ENCODE results near the gene ZKSCAN5.

The ZKSCAN5 gene

GRCh38 chr7:99504603-99505323 lies at the start of gene ZKSCAN5:
Gene ZKSCAN5 (plus strand): TSS chr7:99504662. CDS start chr7:99506045, 1,383 bp downstream.
- DNase-seq: peak; percentile 95

- no peak for DNase-seq
These were observed 48.6 kb upstream of the ZKSCAN5 start for GRCh38 chr7:99455874-99456273.

GRCh38 chr7:99456288-99456687 lies 48.2 kb upstream of the ZKSCAN5 start:
- DNase-seq: no peak

- no peak for DNase-seq
These were observed 47.3 kb upstream of the ZKSCAN5 start for GRCh38 chr7:99457050-99457649.

GRCh38 chr7:99457650-99458493 lies 46.6 kb upstream of the ZKSCAN5 start:
- DNase-seq: no peak

- no peak for DNase-seq
These were observed 45.4 kb upstream of the ZKSCAN5 start for GRCh38 chr7:99459087-99459486.

- DNase-seq: no peak
These were observed 43.8 kb upstream of the ZKSCAN5 start for GRCh38 chr7:99460651-99461050.

- no peak for DNase-seq
These were observed 43.2 kb upstream of the ZKSCAN5 start for GRCh38 chr7:99461221-99461620.

GRCh38 chr7:99465421-99465768 lies 39.1 kb upstream of the ZKSCAN5 start:
- DNase-seq: no peak

- no peak for DNase-seq
These were observed 36.0 kb upstream of the ZKSCAN5 start for GRCh38 chr7:99468336-99468918.

GRCh38 chr7:99469381-99470065 lies 34.9 kb upstream of the ZKSCAN5 start:
- no peak for DNase-seq

- peak; percentile 97 for DNase-seq
These were observed 31.7 kb upstream of the ZKSCAN5 start, which contains the start of gene ZNF789 for GRCh38 chr7:99472561-99473314. Gene ZNF789 (plus strand): TSS chr7:99472890. CDS start chr7:99476457, 3,567 bp downstream.

GRCh38 chr7:99473315-99473596 lies 31.2 kb upstream of the ZKSCAN5 start:
- DNase-seq: no peak

- DNase-seq: no peak
These were observed 28.4 kb upstream of the ZKSCAN5 start for GRCh38 chr7:99476107-99476506.

- DNase-seq: no peak
These were observed 25.7 kb upstream of the ZKSCAN5 start for GRCh38 chr7:99478464-99479440.

- DNase-seq: no peak
These were observed 19.4 kb upstream of the ZKSCAN5 start for GRCh38 chr7:99485094-99485493.

GRCh38 chr7:99489235-99489634 lies 15.2 kb upstream of the ZKSCAN5 start:
- no peak for DNase-seq

- no peak for DNase-seq
These were observed 13.6 kb upstream of the ZKSCAN5 start for GRCh38 chr7:99490878-99491277.

GRCh38 chr7:99493823-99494222 lies 10.6 kb upstream of the ZKSCAN5 start:
- DNase-seq: no peak

GRCh38 chr7:99497766-99498545 lies 6.5 kb upstream of the ZKSCAN5 start:
- DNase-seq: no peak
